Amygdala (tissue), 56 donors: Measurements from ENCODE around the gene FBRS.
"Not testable (repeated sequence)": the region's sequence is repeated elsewhere in the genome, so short reads cannot be mapped to it uniquely, and the experiment has no call there.

ENCODE experiments used
- DNase-seq, 56 donors: peaks; one replicate each; lab custom pipeline; 2025; lab: John Stamatoyannopoulos, UW

FBRS gene

DNA sequence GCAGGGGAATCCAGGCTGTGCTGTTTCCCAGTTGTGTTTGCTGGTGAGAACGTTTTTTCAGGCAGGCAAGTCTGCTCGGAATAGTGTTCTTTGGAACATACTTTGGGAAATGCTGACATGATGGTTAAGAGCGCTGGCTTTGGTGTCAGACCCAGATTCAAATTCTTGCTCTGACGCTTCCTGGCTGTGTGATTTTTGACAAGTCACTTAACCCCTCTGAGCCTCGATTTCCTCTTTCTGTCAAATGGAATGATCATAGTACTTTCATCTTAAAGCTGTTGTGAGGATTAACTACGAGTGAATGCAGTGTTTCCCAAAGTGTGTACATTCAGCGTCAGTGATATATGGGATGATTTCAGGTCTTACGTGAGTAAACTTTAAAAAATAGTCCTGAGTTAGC lies 4.8 kb downstream of the FBRS start:
- DNase-seq: no peak

- DNase-seq: no peak
These were observed 5.6 kb downstream of the FBRS start for GRCh38 chr16:30663820-30664219.

DNA sequence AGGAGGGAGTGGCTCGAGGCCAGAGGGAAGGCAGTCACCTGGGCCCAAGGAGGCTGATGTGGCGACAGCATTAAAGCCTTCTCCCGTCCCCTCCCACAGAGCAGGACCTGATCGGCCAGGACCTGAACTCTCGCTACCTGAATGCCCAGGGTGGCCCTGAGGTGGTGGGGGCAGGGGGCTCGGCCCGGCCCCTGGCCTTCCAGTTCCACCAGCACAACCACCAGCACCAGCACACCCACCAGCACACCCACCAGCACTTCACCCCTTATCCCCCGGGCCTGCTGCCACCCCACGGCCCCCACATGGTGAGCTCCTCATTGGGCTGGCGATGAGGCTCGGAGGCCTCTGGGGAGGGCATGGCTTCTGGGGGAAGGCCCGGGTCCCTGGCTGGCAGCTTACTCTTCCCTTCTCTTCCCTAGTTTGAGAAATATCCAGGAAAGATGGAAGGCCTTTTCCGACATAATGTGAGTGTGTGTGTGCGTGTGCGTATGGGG lies 6.4 kb downstream of the FBRS start:
- DNase-seq: no peak

DNA sequence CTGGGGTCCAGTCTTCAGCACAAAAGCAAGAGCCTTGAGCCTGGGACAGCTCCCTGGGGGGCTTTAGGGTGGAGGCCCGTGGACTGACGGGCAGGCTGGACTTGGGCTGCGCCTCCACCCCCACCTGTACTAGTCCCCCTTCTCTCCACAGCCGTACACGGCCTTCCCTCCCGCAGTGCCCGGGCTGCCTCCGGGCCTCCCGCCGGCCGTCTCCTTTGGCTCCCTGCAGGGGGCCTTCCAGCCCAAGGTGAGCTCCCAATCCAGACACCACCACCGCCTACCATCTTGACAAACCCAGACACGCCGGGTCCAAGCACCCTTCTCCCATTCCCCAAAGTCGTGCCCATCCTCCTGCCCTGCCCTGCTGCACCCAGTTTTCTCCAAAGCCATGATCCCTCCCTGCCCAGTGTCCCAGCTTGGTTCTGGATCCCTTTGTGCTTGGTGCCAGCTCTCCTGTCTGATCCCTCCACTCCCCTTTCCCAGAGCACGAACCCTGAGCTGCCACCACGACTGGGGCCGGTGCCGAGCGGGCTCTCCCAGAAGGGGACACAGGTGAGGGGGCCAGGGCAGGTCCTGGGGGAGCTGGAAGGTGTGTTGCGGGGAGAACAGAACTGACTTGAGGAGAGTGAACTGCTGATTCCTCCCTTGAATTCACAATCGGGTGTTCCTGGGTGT lies 7.1 kb downstream of the FBRS start:
- no peak for DNase-seq

- DNase-seq: no peak
These were observed 7.6 kb downstream of the FBRS start for GRCh38 chr16:30665830-30666190.

DNA sequence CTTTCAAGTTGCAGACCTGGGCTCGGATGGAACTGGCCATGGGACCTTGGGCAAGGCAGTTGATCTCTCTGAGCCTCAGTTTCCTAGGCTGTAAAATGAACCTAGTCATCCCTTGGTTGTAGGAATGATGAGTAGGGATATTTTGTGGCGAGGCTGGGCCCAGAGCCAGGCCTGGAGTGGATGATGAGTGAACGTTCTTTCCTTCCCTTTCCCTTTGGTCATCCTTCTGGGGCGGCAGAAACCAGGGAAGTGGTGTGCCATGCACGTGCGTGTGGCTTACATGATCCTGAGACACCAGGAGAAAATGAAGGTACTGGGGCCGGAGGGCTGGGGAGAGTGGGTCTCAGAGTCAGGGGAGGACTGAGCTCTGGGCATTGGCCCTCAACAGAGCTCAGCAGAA lies 8.4 kb downstream of the FBRS start:
- no peak for DNase-seq

GRCh38 chr16:30667361-30667905 lies 9.2 kb downstream of the FBRS start:
- DNase-seq: no peak

- no peak for DNase-seq
These were observed 10.2 kb downstream of the FBRS start for GRCh38 chr16:30668393-30668792.

DNA sequence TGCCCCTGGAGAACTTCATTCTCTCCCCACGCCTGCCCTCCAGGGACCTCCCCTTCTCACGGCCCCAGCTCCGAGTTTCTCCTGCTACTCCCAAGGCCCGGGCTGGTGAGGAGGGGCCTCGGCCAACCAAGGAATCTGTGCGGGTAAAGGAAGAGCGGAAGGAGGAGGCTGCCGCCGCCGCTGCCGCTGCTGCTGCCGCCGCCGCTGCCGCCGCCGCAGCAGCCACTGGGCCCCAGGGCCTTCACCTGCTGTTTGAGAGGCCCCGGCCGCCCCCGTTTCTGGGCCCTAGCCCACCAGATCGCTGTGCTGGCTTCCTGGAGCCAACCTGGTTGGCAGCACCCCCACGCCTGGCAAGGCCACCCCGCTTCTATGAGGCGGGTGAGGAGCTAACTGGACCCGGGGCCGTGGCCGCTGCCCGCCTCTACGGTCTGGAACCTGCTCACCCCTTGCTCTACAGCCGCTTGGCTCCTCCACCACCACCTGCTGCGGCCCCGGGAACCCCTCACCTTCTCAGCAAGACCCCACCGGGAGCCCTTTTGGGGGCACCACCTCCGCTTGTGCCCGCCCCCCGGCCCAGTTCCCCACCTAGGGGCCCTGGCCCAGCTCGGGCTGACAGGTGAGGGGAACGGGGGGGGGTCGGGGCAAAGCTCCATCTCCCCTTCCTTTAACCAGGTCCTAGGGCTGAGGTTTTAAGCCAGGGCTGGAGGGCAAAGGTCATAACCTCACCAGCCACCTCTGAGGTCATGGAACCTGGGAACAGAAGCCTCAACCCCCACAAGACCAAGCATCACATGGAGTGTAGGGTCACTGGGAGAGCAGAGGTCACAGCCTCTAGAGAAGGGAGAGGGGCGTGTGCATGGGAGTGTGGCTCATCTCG lies 11.0 kb downstream of the FBRS start:
- no peak for DNase-seq

DNA sequence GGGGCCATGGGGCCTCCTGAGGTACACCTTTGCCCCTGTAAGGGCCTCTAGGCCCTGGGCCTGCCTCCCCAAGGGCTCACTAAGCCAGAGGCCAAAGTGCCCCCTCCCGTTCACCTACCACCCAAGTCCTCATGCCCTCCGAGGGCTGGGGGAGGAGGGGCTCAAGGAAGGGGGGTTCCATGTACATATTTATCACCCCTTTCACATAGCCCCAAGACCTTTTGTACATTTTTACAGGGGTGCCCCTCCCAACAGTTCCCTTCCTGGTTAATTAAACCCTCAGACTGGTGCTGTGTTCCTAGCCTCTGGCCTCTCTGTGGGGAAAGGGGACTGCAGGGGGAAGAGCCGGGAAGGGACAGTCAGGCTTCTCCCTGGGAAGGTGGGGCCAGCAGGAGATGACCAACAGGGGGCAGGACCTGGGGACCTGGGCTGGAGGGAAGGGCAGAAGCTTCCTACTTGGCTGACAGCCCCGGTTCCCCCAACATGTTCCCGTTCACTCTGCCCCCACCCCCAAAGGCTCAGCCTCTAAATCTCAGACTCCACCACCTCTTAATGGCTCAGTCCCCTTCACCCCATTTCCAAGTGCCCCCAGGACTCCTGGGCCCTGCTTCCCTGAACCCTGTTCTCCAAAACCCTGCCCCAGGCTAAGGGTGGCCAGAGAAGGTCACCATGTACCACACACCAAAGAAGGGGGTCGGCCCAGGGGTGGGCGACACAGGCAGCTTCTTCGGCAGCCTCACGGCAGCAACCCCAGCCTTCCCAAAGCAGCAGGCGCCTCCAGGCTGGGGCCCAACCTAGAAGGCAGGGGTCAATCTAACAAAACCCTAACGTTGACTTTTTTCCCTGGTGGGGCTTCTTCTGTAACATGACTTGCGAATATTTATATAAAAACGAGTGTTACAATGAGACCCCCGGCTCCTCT lies 11.9 kb downstream of the FBRS start:
- DNase-seq: no peak

DNA sequence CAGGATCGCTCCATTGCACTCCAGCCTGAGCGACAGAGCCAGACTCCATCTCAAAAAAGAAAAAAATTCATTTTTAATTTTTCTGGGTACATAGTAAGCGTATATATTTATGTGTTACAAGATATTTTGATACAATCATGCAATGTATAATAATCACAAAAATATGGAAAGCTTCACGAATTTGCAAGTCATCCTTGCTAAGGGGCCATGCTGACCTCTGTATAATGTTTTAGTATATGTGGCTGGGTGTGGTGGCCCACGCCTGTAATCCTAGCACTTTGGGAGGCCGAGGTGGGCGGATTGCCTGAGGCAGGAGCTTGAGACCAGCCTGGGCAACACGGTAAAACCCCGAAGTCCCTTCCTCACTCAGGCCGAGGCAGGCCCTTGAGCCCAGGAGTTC lies 16.9 kb downstream of the FBRS start:
- no peak for DNase-seq

- DNase-seq: no peak
These were observed 19.8 kb downstream of the FBRS start for GRCh38 chr16:30677931-30678585.

DNA sequence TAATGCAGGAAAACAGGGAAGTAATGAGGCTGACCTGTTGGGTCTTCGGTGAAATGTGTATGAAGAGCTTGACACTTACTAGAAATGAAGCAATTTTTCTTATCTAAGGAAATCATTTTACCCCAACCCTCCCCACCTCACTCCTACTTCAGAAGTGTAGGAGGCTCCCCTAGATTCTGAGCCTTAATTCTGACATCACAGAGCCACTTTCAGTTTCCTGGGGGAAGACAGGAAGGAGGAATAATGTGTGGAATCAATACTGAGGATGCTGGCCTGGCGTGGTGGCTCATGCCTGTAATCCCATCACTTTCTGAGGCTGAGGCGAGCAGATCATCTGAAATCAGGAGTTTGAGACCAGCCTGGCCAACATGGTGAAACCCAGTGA lies 20.3 kb downstream of the FBRS start:
- no peak for DNase-seq

- DNase-seq: no peak
These were observed 22.1 kb downstream of the FBRS start for GRCh38 chr16:30680326-30680725.

DNA sequence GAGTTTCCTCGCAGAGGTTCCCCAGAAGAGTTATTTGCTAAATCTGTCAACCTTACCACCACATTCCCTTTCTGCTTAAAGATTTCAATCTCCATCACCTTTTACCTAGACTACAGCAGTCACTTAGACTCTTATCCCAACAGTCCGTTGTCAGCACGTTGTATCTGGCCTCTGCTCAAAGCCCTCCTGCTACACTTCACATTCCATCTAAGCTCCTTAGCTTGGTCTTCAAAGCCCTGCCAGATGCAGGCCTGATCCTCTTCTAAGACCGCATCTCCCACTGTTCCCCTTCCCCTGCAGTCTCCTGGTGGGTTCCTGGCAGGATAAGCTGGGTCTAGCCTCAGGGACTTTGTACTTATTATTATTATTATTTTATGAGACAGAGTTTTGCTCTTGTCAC lies 30.5 kb downstream of the FBRS start:
- no peak for DNase-seq

DNA sequence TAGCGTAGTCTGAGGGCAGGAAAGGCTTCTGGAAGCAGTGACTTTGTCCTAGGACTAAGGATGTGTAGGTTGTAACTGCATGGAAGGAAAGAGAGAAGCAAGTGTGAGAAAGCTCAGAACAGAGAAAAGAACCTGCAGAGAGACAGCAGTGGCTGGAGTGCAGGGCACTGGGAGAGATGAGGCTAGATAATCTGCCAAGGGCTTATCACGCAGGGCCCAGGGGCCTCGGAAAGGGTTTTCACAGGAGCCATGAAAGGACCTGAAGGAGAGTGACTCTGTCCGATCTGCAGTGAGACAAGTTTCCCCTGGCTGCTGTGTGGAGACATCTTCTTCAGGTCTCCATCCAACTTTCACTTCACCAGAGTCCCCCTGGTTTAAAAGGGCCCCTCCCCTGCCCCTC lies 33.7 kb downstream of the FBRS start:
- DNase-seq: no peak

GRCh38 chr16:30692396-30693064 lies 34.3 kb downstream of the FBRS start:
- DNase-seq: no peak

- DNase-seq: no peak
These were observed 36.9 kb downstream of the FBRS start for GRCh38 chr16:30694926-30695693.

DNA sequence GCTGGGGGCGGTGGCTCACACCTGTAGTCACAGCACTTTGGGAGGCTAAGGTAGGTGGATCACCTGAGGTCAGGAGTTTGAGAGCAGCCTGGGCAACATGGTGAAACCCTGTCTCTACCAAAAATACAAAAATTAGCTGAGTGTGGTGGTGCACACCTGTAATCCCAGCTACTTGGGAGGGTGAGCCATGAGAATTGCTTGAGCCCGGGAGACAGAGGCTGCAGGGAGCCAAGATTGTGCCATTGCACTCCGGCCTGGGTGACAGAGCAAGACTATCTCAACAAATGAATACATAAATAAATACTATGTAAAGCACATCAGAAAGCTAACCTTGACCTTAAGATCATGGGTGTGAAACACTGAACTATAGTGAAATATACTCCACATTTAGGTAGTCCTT lies 38.4 kb downstream of the FBRS start:
- DNase-seq: not testable (repeated sequence)
